ENCODE data around the gene CPED1. TPM values are rescaled to one million over a fixed set of nuclear protein-coding genes. Genes with fewer than 3 reads are reported as not detected.
"Not testable (repeated sequence)": the region's sequence is repeated elsewhere in the genome, so short reads cannot be mapped to it uniquely, and the experiment has no call there.

The CPED1 gene
- total RNA-seq, 1 donor from 2014 or later: 14.6 TPM

DNA sequence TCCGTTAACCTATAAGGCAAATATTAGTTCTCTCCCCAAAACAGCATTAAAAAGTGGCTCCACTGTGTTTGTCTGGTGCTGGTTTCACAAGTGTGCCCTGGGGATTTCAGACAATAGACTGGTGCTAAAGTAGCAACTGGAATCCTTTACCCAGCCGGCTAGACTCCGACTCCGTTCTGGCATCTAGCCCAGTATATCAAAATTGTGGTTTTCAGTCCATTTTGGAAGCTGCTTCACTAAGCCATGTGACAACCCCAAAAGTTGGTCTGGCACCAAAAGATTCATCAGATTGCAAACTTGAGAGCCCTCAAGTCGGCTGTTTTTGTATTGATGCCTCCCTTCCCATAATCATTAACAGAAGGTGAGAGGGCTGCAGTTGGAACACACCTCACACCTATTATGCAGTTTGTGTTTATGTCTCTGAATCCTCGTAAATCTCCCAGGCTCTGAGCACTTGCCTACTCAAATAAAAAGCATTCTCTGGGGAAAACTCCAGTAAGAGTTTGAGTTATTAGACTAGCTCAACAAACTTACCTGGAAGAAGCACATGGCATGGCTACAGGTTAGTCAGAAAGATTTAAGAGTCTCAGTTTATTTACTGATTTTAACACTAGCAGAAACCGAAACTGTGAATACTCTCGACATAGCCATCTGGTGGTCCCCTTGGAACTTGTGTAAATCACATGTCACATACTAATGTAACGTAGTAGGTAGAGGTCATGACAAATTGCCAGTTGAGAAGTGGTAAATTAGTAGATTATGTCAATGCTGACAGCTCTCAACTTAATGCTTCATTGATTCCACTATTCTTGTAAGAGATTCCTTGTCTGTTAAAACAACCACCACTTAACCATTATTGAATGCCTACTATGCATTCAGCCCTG, 325.5 kb downstream of the CPED1 start:
- H3K27me3 ChIP-seq (ENCODE audit: control insufficient read depth in 3 of 3, insufficient read depth in 3 of 3, low read length in 3 of 3): no peaks in the 10 kb centered on the region
- H3K4me1 ChIP-seq (ENCODE audit: control insufficient read depth in 3 of 3, insufficient read depth in 3 of 3, low read length in 3 of 3): peaks cover 0 to 3% (median 0%) of the 10 kb centered on the region in 3 donors
- no peak overlapping the region for H3K9ac ChIP-seq (ENCODE audit: low read depth in 1 of 3, low read length in 3 of 3)
- no peaks in the 10 kb centered on the region for H3K36me3 ChIP-seq (ENCODE audit: control insufficient read depth in 3 of 3, insufficient read depth in 3 of 3, low read length in 3 of 3)
- H3K9me3 ChIP-seq (ENCODE audit: control insufficient read depth in 3 of 3, low read length in 3 of 3): no peaks in the 10 kb centered on the region
- no peak overlapping the region for H3K27ac ChIP-seq (ENCODE audit: low read depth, low read length)
- no peak overlapping the region for H3K4me3 ChIP-seq (ENCODE audit: low read length in 3 of 3)

DNA sequence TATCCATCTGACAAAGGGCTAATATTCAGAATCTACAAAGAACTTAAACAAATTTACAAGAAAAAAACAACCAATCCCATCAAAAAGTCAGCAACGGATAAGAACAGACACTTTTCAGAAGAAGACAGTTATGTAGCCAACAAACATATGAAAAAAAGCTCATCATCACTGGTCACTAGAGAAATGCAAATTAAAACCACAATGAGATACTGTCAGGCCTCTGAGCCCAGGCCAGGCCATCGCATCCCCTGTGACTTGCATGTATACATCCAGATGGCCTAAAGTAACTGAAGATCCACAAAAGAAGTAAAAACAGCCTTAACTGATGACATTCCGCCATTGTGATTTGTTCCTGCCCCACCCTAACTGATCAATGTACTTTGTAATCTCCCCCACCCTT, 326.7 kb downstream of the CPED1 start:
- not testable (repeated sequence) for H3K9me3 ChIP-seq (ENCODE audit: control insufficient read depth in 3 of 3, low read length in 3 of 3); H3K27me3 ChIP-seq (ENCODE audit: control insufficient read depth in 3 of 3, insufficient read depth in 3 of 3, low read length in 3 of 3); H3K36me3 ChIP-seq (ENCODE audit: control insufficient read depth in 3 of 3, insufficient read depth in 3 of 3, low read length in 3 of 3); H3K4me1 ChIP-seq (ENCODE audit: control insufficient read depth in 3 of 3, insufficient read depth in 3 of 3, low read length in 3 of 3); H3K9ac ChIP-seq (ENCODE audit: low read depth in 1 of 3, low read length in 3 of 3); H3K27ac ChIP-seq (ENCODE audit: low read depth, low read length); H3K4me3 ChIP-seq (ENCODE audit: low read length in 3 of 3)

DNA sequence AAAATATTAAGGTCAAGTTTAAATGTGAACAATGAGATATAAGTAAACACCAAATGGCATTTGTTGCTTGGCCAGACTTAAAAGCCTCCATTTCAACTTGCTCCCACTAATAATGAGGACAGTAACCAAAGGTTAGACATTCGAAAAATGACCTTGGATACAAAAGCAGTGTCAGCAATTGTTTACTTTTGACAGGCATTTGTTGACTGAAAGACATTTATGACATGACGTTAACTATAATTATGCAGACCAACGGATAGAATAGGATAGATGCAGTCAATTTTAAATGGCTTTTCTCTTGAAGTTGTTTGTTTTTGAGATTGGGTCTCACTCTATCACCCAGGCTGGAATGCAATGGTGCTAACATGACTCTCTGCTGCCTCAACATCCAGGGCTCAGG, 333.9 kb downstream of the CPED1 start:
- no peak overlapping the region for H3K27ac ChIP-seq (ENCODE audit: low read depth, low read length)
- no peaks in the 10 kb centered on the region for H3K4me1 ChIP-seq (ENCODE audit: control insufficient read depth in 3 of 3, insufficient read depth in 3 of 3, low read length in 3 of 3)
- H3K9ac ChIP-seq (ENCODE audit: low read depth in 1 of 3, low read length in 3 of 3): no peak overlapping the region
- no peak overlapping the region for H3K4me3 ChIP-seq (ENCODE audit: low read length in 3 of 3)
- no peaks in the 10 kb centered on the region for H3K9me3 ChIP-seq (ENCODE audit: control insufficient read depth in 3 of 3, low read length in 3 of 3)
- H3K27me3 ChIP-seq (ENCODE audit: control insufficient read depth in 3 of 3, insufficient read depth in 3 of 3, low read length in 3 of 3): peaks cover 0 to 9% (median 4%) of the 10 kb centered on the region in 3 donors
- H3K36me3 ChIP-seq (ENCODE audit: control insufficient read depth in 3 of 3, insufficient read depth in 3 of 3, low read length in 3 of 3): no peaks in the 10 kb centered on the region

DNA sequence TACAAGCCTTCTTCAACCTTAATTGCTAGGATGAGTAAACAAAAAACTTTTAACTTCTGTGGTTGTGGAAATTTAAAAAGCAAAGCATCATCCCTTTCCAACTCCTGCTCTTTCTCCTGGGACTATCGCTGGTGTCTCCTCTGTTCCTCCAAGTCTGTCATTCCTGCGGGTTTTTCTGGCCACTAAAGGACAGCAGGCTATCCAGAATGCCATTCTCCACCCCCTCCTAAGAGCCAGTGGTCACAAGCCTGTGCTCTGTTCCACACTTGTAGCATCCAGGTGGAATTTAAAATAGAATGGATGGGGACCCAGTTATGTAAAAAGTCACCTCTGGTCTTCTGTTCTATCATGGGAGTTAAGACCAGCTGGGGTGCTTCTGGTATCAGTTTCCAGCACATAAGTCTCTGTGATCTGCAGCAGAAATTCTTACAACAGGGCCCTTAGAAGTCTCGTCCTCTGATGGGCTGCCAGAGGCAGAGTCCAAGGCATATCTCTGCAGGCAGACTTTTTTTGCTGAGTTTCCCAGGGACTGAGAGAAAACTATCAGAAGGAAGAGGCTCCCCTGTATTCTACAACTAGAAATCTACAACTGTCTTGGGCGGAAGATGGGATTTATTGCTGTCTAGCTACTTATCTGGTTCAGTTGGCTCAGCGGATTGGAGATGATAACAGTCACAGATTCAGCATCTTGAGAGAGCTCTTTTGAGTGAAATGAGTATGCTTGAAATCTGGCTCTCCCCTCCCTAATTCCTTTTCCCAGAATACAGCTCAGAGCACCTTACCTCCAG, 335.2 kb downstream of the CPED1 start:
- Histone ChIP-seq H3K27ac (ENCODE audit: low read depth, low read length) (no peak overlapping the region), H3K9ac (ENCODE audit: low read depth in 1 of 3, low read length in 3 of 3) (no peak overlapping the region), H3K27me3 (ENCODE audit: control insufficient read depth in 3 of 3, insufficient read depth in 3 of 3, low read length in 3 of 3) (peaks cover 8 to 19% (median 15%) of the 10 kb centered on the region in 3 donors), H3K4me1 (ENCODE audit: control insufficient read depth in 3 of 3, insufficient read depth in 3 of 3, low read length in 3 of 3) (no peaks in the 10 kb centered on the region), H3K4me3 (ENCODE audit: low read length in 3 of 3) (no peak overlapping the region), H3K36me3 (ENCODE audit: control insufficient read depth in 3 of 3, insufficient read depth in 3 of 3, low read length in 3 of 3) (no peaks in the 10 kb centered on the region), H3K9me3 (ENCODE audit: control insufficient read depth in 3 of 3, low read length in 3 of 3) (no peaks in the 10 kb centered on the region)

DNA sequence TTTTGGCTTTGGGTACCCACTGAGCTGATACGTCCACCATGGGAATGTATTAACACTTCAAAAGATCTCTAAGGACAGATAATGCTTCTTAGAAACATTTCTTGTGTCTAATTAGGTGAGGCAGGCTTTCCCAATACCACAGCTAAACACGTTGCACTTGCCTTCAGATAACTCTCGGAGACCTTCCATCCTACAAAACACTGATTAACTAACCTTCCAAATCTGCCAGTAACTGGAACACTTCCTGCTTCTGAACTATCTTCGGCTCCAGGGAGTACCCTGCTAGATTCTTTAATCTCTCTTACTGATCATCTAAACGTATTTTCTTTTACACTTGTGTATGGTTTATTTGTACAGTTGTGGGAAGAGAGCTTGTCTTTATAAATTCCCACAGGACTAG, 339.2 kb downstream of the CPED1 start:
- peaks cover 38 to 55% (median 51%) of the 10 kb centered on the region in 3 donors for H3K27me3 ChIP-seq (ENCODE audit: control insufficient read depth in 3 of 3, insufficient read depth in 3 of 3, low read length in 3 of 3)
- no peaks in the 10 kb centered on the region for H3K36me3 ChIP-seq (ENCODE audit: control insufficient read depth in 3 of 3, insufficient read depth in 3 of 3, low read length in 3 of 3)
- H3K4me3 ChIP-seq (ENCODE audit: low read length in 3 of 3): no peak overlapping the region
- H3K4me1 ChIP-seq (ENCODE audit: control insufficient read depth in 3 of 3, insufficient read depth in 3 of 3, low read length in 3 of 3): peaks cover 13 to 14% (median 14%) of the 10 kb centered on the region in 3 donors
- no peak overlapping the region for H3K9ac ChIP-seq (ENCODE audit: low read depth in 1 of 3, low read length in 3 of 3)
- no peaks in the 10 kb centered on the region for H3K9me3 ChIP-seq (ENCODE audit: control insufficient read depth in 3 of 3, low read length in 3 of 3)
- no peak overlapping the region for H3K27ac ChIP-seq (ENCODE audit: low read depth, low read length)

DNA sequence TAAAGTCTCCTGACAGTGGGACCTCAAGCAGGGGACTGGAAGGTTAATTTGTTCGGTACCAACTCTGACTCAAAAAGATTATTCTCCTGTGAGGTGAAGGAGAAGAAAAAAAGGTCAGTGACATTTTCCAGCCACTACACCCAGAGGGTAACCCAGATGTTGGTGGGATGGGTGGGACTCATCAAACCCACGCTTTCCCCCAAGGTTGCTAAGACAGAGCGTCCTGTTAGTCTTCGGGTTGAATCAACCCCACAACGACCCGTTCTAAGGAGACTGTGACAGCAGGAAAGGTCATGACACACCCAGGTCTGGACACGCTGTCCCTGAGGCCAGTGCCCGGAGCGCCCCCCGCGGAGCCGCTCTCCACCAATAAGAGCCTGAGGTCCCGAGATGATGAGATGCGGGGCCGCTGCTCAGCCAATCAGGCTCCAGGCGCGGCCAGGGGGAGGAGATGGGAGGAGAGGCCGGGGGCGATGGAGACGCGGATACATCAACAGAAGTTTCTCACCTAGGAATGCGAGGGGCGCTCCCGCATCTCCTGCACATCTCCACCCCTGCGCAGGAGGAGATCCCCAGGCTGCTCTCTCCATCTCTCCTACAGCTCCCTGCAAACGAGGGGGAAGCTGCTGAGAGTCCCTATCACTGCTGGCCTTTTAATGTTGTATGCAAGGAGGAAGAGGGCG, 340.1 kb downstream of the CPED1 start, which contains the start of gene WNT16:
Gene WNT16 (plus strand): TSS at position 493 of the 683 bp plus-strand sequence. CDS start 293 bp downstream, outside the sequence.
- H3K27ac ChIP-seq (ENCODE audit: low read depth, low read length): no peak within 1 kb of the TSS
- H3K36me3 ChIP-seq (ENCODE audit: control insufficient read depth in 3 of 3, insufficient read depth in 3 of 3, low read length in 3 of 3): no peaks in the 10 kb centered on the region
- peak within 1 kb of the TSS; percentile 65 to 75 (median 71) for H3K4me3 ChIP-seq (ENCODE audit: low read length in 3 of 3)
- H3K4me1 ChIP-seq (ENCODE audit: control insufficient read depth in 3 of 3, insufficient read depth in 3 of 3, low read length in 3 of 3): peaks cover 13 to 14% (median 14%) of the 10 kb centered on the region in 3 donors
- no peaks in the 10 kb centered on the region for H3K9me3 ChIP-seq (ENCODE audit: control insufficient read depth in 3 of 3, low read length in 3 of 3)
- no peak within 1 kb of the TSS for H3K9ac ChIP-seq (ENCODE audit: low read depth in 1 of 3, low read length in 3 of 3)
- peaks cover 38 to 53% (median 51%) of the 10 kb centered on the region in 3 donors for H3K27me3 ChIP-seq (ENCODE audit: control insufficient read depth in 3 of 3, insufficient read depth in 3 of 3, low read length in 3 of 3)

DNA sequence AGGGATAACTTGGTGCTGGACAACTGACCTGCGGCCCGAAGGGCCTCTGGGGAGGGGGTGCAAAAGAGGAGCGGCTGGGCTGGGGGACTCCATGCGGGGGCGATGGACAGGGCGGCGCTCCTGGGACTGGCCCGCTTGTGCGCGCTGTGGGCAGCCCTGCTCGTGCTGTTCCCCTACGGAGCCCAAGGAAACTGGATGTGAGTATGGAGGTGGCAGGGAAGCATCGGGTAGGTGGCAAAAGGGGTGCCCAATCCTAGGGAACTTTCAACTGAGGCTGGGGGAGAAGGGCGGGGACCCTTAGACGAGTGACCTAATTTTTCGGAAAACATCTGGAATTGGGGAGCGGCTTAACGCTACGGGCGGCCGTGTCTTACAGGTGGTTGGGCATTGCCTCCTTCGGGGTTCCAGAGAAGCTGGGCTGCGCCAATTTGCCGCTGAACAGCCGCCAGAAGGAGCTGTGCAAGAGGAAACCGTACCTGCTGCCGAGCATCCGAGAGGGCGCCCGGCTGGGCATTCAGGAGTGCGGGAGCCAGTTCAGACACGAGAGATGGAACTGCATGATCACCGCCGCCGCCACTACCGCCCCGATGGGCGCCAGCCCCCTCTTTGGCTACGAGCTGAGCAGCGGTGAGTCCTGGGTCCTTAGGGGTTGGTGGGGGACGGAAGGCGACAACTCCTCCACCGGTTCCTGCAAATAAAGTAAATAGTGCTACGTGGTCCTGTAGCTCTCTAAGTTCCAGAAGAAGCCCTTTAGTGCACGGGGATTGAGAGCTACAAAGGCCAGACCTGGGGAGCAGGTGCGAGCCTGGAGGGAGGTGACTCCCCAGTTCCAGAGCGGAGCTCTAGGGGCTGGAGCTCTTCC, 340.9 kb downstream of the CPED1 start:
- Histone ChIP-seq H3K27me3 (ENCODE audit: control insufficient read depth in 3 of 3, insufficient read depth in 3 of 3, low read length in 3 of 3) (peaks cover 38 to 56% (median 52%) of the 10 kb centered on the region in 3 donors), H3K9me3 (ENCODE audit: control insufficient read depth in 3 of 3, low read length in 3 of 3) (no peaks in the 10 kb centered on the region), H3K4me3 (ENCODE audit: low read length in 3 of 3) (peak overlapping the region; percentile 65 to 75 (median 71)), H3K36me3 (ENCODE audit: control insufficient read depth in 3 of 3, insufficient read depth in 3 of 3, low read length in 3 of 3) (no peaks in the 10 kb centered on the region), H3K27ac (ENCODE audit: low read depth, low read length) (no peak overlapping the region), H3K4me1 (ENCODE audit: control insufficient read depth in 3 of 3, insufficient read depth in 3 of 3, low read length in 3 of 3) (peaks cover 13 to 14% (median 14%) of the 10 kb centered on the region in 3 donors), H3K9ac (ENCODE audit: low read depth in 1 of 3, low read length in 3 of 3) (no peak overlapping the region)

DNA sequence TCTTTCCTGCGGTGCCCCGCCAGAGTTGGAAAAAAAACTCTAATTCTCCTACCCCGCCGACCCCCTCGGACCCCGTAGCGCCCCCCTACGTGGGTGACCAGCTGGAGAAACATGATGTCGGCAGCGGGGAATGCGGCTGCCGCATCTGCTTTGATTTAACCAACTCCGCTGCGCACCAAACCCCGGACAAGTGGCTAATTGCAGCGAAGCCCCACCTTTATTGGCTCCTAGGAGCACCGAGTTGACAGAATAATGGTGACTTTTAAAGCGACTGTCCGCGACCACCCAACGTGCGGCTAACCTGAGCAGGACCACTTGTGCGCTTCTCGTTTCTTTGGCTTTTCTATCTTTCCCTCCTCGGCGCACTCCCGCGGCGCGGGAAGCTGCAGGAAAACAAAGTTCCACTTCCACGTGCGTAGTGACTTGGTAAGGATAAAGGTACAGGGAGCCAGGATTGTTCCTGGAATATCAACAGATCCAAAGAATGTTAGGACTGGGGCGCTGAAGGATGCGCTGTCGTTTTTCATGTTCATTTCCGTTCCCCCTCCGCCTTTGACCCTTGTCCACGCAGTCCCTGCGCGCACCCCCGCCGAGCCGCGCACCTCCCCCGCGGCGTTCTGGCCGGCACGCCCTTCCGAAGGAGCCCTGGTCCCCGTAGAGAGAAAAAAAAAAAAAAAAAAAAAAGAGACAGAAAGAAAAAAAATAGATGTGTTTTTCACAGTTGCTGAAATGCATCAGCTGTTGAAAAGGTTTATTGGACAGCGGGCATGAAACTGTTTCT, 341.7 kb downstream of the CPED1 start:
- Histone ChIP-seq H3K27me3 (ENCODE audit: control insufficient read depth in 3 of 3, insufficient read depth in 3 of 3, low read length in 3 of 3) (peaks cover 38 to 62% (median 51%) of the 10 kb centered on the region in 3 donors), H3K27ac (ENCODE audit: low read depth, low read length) (no peak overlapping the region), H3K4me3 (ENCODE audit: low read length in 3 of 3) (peak overlapping the region; percentile 65 to 75 (median 71))

More for the DNA sequence above, 341.7 kb downstream of the CPED1 start:
- peak overlapping the region in 1 of 3 donors; percentile 50 for H3K9ac ChIP-seq (ENCODE audit: low read depth in 1 of 3, low read length in 3 of 3)
- no peaks in the 10 kb centered on the region for H3K36me3 ChIP-seq (ENCODE audit: control insufficient read depth in 3 of 3, insufficient read depth in 3 of 3, low read length in 3 of 3)
- peaks cover 13 to 14% (median 14%) of the 10 kb centered on the region in 3 donors for H3K4me1 ChIP-seq (ENCODE audit: control insufficient read depth in 3 of 3, insufficient read depth in 3 of 3, low read length in 3 of 3)
- no peaks in the 10 kb centered on the region for H3K9me3 ChIP-seq (ENCODE audit: control insufficient read depth in 3 of 3, low read length in 3 of 3)
